Duodenal mucosa (tissue), 2 donors: Measurements from ENCODE around the gene ACVR2A.

Experiments used
- H3K27ac ChIP-seq: one replicate; pipeline ENCODE4 v1.7.0; 2013; ENCODE audit warnings: low read depth, low read length
- H3K27me3 ChIP-seq, 2 donors: one replicate each; pipeline ENCODE4 v1.7.0; 2013; ENCODE audit warnings: low read length in 2 of 2, control low read depth in 1 of 2; ENCODE audit not compliant: insufficient read depth in 2 of 2, control insufficient read depth in 1 of 2
- H3K36me3 ChIP-seq, 2 donors: one replicate each; pipeline ENCODE4 v1.7.0; 2013; ENCODE audit warnings: low read length in 2 of 2, control low read depth in 1 of 2; ENCODE audit not compliant: insufficient read depth in 2 of 2, control insufficient read depth in 1 of 2
- H3K4me1 ChIP-seq, 2 donors: one replicate each; pipeline ENCODE4 v1.7.0; 2013; ENCODE audit warnings: low read length in 2 of 2, control low read depth in 1 of 2; ENCODE audit not compliant: insufficient read depth in 2 of 2, control insufficient read depth in 1 of 2
- H3K4me3 ChIP-seq, 2 donors: one replicate each; pipeline ENCODE4 v1.7.0; 2013; ENCODE audit warnings: low read length in 2 of 2, low read depth in 1 of 2
- H3K9ac ChIP-seq, 2 donors: one replicate each; pipeline ENCODE4 v1.7.0; 2013; ENCODE audit warnings: low read length in 2 of 2, low read depth in 1 of 2
- H3K9me3 ChIP-seq, 2 donors: one replicate each; pipeline ENCODE4 v1.7.0; 2013; ENCODE audit warnings: low read length in 2 of 2, control low read depth in 1 of 2; ENCODE audit not compliant: control insufficient read depth in 1 of 2

ACVR2A gene

GRCh38 chr2:147844697-147845410 lies at the start of gene ACVR2A:
Gene ACVR2A (plus strand): TSS chr2:147845029. CDS start chr2:147845153, 124 bp downstream.
- H3K4me1 ChIP-seq = peaks cover 8 to 36% of the 10 kb centered on the region in 2 donors
- peak within 1 kb of the TSS; percentile 75 to 81 for H3K9ac ChIP-seq
- H3K4me3 ChIP-seq = peak within 1 kb of the TSS; percentile 82 to 85
- H3K27me3 ChIP-seq = no peaks in the 10 kb centered on the region
- no peaks in the 10 kb centered on the region for H3K9me3 ChIP-seq
- H3K36me3 ChIP-seq = no peaks in the 10 kb centered on the region
- H3K27ac ChIP-seq = peak within 1 kb of the TSS; percentile 94

GRCh38 chr2:147800316-147800715 lies 44.5 kb upstream of the ACVR2A start:
- H3K9ac ChIP-seq = no peak overlapping the region
- peaks cover 0 to 3% of the 10 kb centered on the region in 2 donors for H3K27me3 ChIP-seq
- H3K9me3 ChIP-seq = no peaks in the 10 kb centered on the region
- H3K36me3 ChIP-seq = no peaks in the 10 kb centered on the region
- no peak overlapping the region for H3K4me3 ChIP-seq
- H3K27ac ChIP-seq = no peak overlapping the region
- H3K4me1 ChIP-seq = peaks cover 0 to 5% of the 10 kb centered on the region in 2 donors

GRCh38 chr2:147806846-147807245 lies 38.0 kb upstream of the ACVR2A start:
- H3K27me3 ChIP-seq = no peaks in the 10 kb centered on the region
- H3K36me3 ChIP-seq = no peaks in the 10 kb centered on the region
- no peak overlapping the region for H3K27ac ChIP-seq
- H3K4me3 ChIP-seq = no peak overlapping the region
- peaks cover 7 to 9% of the 10 kb centered on the region in 2 donors for H3K4me1 ChIP-seq
- no peaks in the 10 kb centered on the region for H3K9me3 ChIP-seq
- H3K9ac ChIP-seq = no peak overlapping the region

GRCh38 chr2:147808520-147808919 lies 36.3 kb upstream of the ACVR2A start:
- Histone ChIP-seq H3K27me3 (no peaks in the 10 kb centered on the region), H3K27ac (no peak overlapping the region), H3K36me3 (no peaks in the 10 kb centered on the region), H3K4me3 (no peak overlapping the region), H3K4me1 (peaks cover 7 to 9% of the 10 kb centered on the region in 2 donors), H3K9me3 (no peaks in the 10 kb centered on the region), H3K9ac (no peak overlapping the region)

GRCh38 chr2:147810883-147811765 lies 33.7 kb upstream of the ACVR2A start:
- Histone ChIP-seq H3K4me3 (no peak overlapping the region), H3K9me3 (no peaks in the 10 kb centered on the region), H3K27ac (no peak overlapping the region), H3K4me1 (peaks cover 7 to 9% of the 10 kb centered on the region in 2 donors), H3K9ac (no peak overlapping the region), H3K27me3 (no peaks in the 10 kb centered on the region), H3K36me3 (no peaks in the 10 kb centered on the region)

GRCh38 chr2:147818741-147819140 lies 26.1 kb upstream of the ACVR2A start:
- Histone ChIP-seq H3K27me3 (no peaks in the 10 kb centered on the region), H3K27ac (no peak overlapping the region), H3K9ac (no peak overlapping the region), H3K4me3 (no peak overlapping the region), H3K9me3 (no peaks in the 10 kb centered on the region), H3K4me1 (no peaks in the 10 kb centered on the region), H3K36me3 (no peaks in the 10 kb centered on the region)

GRCh38 chr2:147824620-147825019 lies 20.2 kb upstream of the ACVR2A start:
- Histone ChIP-seq H3K9ac (no peak overlapping the region), H3K36me3 (no peaks in the 10 kb centered on the region), H3K27me3 (no peaks in the 10 kb centered on the region), H3K4me1 (no peaks in the 10 kb centered on the region), H3K4me3 (no peak overlapping the region), H3K27ac (no peak overlapping the region), H3K9me3 (no peaks in the 10 kb centered on the region)

- no peak overlapping the region for H3K4me3 ChIP-seq
- H3K27me3 ChIP-seq = no peaks in the 10 kb centered on the region
- H3K27ac ChIP-seq = no peak overlapping the region
- H3K4me1 ChIP-seq = no peaks in the 10 kb centered on the region
- no peak overlapping the region for H3K9ac ChIP-seq
- peaks cover 4% of the 10 kb centered on the region in 2 donors for H3K9me3 ChIP-seq
- no peaks in the 10 kb centered on the region for H3K36me3 ChIP-seq
Measured at GRCh38 chr2:147826278-147827087, 18.3 kb upstream of the ACVR2A start.

GRCh38 chr2:147827088-147827375 lies 17.8 kb upstream of the ACVR2A start:
- Histone ChIP-seq H3K9me3 (peaks cover 4% of the 10 kb centered on the region in 2 donors), H3K4me1 (no peaks in the 10 kb centered on the region), H3K9ac (no peak overlapping the region), H3K27ac (no peak overlapping the region), H3K36me3 (no peaks in the 10 kb centered on the region), H3K27me3 (no peaks in the 10 kb centered on the region), H3K4me3 (no peak overlapping the region)

GRCh38 chr2:147829106-147829505 lies 15.7 kb upstream of the ACVR2A start:
- H3K9ac ChIP-seq = no peak overlapping the region
- no peaks in the 10 kb centered on the region for H3K27me3 ChIP-seq
- no peaks in the 10 kb centered on the region for H3K36me3 ChIP-seq
- H3K27ac ChIP-seq = no peak overlapping the region
- H3K9me3 ChIP-seq = peaks cover 4% of the 10 kb centered on the region in 2 donors
- no peak overlapping the region for H3K4me3 ChIP-seq
- H3K4me1 ChIP-seq = no peaks in the 10 kb centered on the region
